ENCODE measurements around the gene RALGPS1.

RALGPS1 gene

GRCh38 chr9:127209220-127209619 lies 294.6 kb downstream of the RALGPS1 start:
- H3K27ac ChIP-seq, result no peak overlapping the region
- no peak for TF ChIP-seq CTCF (conservative IDR thresholded peaks at IDR 0.05)

GRCh38 chr9:127209948-127210640 lies 295.5 kb downstream of the RALGPS1 start:
- no peak overlapping the region for H3K27ac ChIP-seq
- TF ChIP-seq CTCF (conservative IDR thresholded peaks at IDR 0.05), result no peak

GRCh38 chr9:127210851-127211730 lies 296.5 kb downstream of the RALGPS1 start:
- no peak overlapping the region for H3K27ac ChIP-seq
- TF ChIP-seq CTCF (conservative IDR thresholded peaks at IDR 0.05), result no peak

- H3K27ac ChIP-seq, result no peak overlapping the region
These were observed 297.4 kb downstream of the RALGPS1 start for GRCh38 chr9:127211983-127212382.

GRCh38 chr9:127212453-127212852 lies 297.9 kb downstream of the RALGPS1 start:
- TF ChIP-seq CTCF (conservative IDR thresholded peaks at IDR 0.05), result no peak

More at GRCh38 chr9:127211983-127212382, 297.4 kb downstream of the RALGPS1 start:
- no peak for TF ChIP-seq CTCF (conservative IDR thresholded peaks at IDR 0.05)

GRCh38 chr9:127213859-127214258 lies 299.3 kb downstream of the RALGPS1 start:
- no peak for TF ChIP-seq CTCF (conservative IDR thresholded peaks at IDR 0.05)
- no peak overlapping the region for H3K27ac ChIP-seq

More at GRCh38 chr9:127212453-127212852, 297.9 kb downstream of the RALGPS1 start:
- no peak overlapping the region for H3K27ac ChIP-seq

Data from VCaP (cell line).